GM23338 (cell line): ENCODE results near the gene LOXHD1. TPM values are rescaled to one million over a fixed set of nuclear protein-coding genes. Genes with fewer than 3 reads are reported as not detected.

Experiments
- ATAC-seq: fragments of 200-7000 bp; cut with Tn5 transposase; 3 replicates; pipeline ENCODE4 v1.9.1; 2020
- DNase-seq: peaks from one replicate; pipeline ENCODE4 v3.0.0-alpha.2; 2015; ENCODE audit warnings: low spot score
- H2AFZ ChIP-seq: fragments of 200-600 bp; sonication (generic); 2 replicates; pipeline ENCODE4 v1.8.0; 2016; ENCODE audit warnings: antibody characterized with exemption, mild to moderate bottlenecking, moderate library complexity
- H3F3A ChIP-seq: fragments of 200-600 bp; sonication (generic); replicated peaks from 2 replicates; pipeline ENCODE4 v1.8.0; 2017; ENCODE audit warnings: antibody characterized with exemption, mixed run types, low read depth
- H3K27ac ChIP-seq: fragments of 200-600 bp; sonication (generic); 2 replicates; pipeline ENCODE4 v1.6.1; 2016; ENCODE audit warnings: low read depth
- H3K27me3 ChIP-seq: fragments of 200-600 bp; sonication (generic); 2 replicates; pipeline ENCODE4 v1.8.0; 2016; ENCODE audit warnings: mild to moderate bottlenecking, mixed run types, moderate library complexity; ENCODE audit not compliant: insufficient read depth
- H3K36me3 ChIP-seq: fragments of 200-600 bp; sonication (generic); 2 replicates; pipeline ENCODE4 v1.8.0; 2016; ENCODE audit warnings: mild to moderate bottlenecking; ENCODE audit not compliant: insufficient read depth
- H3K4me1 ChIP-seq: fragments of 200-600 bp; sonication (generic); 2 replicates; pipeline ENCODE4 v1.8.0; 2016; ENCODE audit warnings: mild to moderate bottlenecking, moderate library complexity; ENCODE audit not compliant: insufficient read depth
- H3K4me2 ChIP-seq: fragments of 200-600 bp; sonication (generic); 2 replicates; pipeline ENCODE4 v1.7.1; 2017; ENCODE audit warnings: mixed run types
- H3K4me3 ChIP-seq: fragments of 200-600 bp; sonication (generic); 2 replicates; pipeline ENCODE4 v1.6.1; 2016; ENCODE audit warnings: mixed run types
- H3K79me2 ChIP-seq: fragments of 200-600 bp; sonication (generic); replicated peaks from 2 replicates; pipeline ENCODE4 v1.8.0; 2017; ENCODE audit warnings: mild to moderate bottlenecking; ENCODE audit not compliant: insufficient read depth
- H3K9me2 ChIP-seq: fragments of 200-600 bp; sonication (generic); 2 replicates; pipeline ENCODE4 v1.8.0; 2017; ENCODE audit not compliant: insufficient read depth
- H4K20me1 ChIP-seq: fragments of 200-600 bp; sonication (generic); replicated peaks from 2 replicates; pipeline ENCODE4 v1.8.0; 2017; ENCODE audit warnings: mild to moderate bottlenecking; ENCODE audit not compliant: insufficient read depth
- H3K27ac Mint-ChIP-seq: 2 replicates; pipeline ENCODE4 v1.8.0; 2020; ENCODE audit warnings: inconsistent platforms, mild to moderate bottlenecking, moderate library complexity, mixed read lengths
- H3K27me3 Mint-ChIP-seq: 3 replicates; pipeline ENCODE4 v1.8.0; 2022; ENCODE audit warnings: low read depth, mild to moderate bottlenecking, moderate library complexity, mixed read lengths, inconsistent platforms; ENCODE audit not compliant: insufficient read depth, poor library complexity
- H3K36me3 Mint-ChIP-seq: 3 replicates; pipeline ENCODE4 v1.8.0; 2021; ENCODE audit warnings: low read depth, mild to moderate bottlenecking, inconsistent platforms, moderate library complexity, mixed read lengths
- H3K4me1 Mint-ChIP-seq: 3 replicates; pipeline ENCODE4 v1.8.0; 2020; ENCODE audit warnings: mild to moderate bottlenecking, inconsistent platforms, mixed read lengths
- H3K4me3 Mint-ChIP-seq: 3 replicates; pipeline ENCODE4 v1.8.0; 2021; ENCODE audit warnings: moderate library complexity, mild to moderate bottlenecking, inconsistent platforms, mixed read lengths
- H3K9me3 Mint-ChIP-seq: 3 replicates; pipeline ENCODE4 v1.8.0; 2020; ENCODE audit warnings: moderate library complexity, mild to moderate bottlenecking, inconsistent platforms, mixed read lengths
- EZH2 ChIP-seq: fragments of 200-600 bp; sonication (generic); IDR thresholded peaks from one replicate; pipeline ENCODE4 v1.8.0; 2017; ENCODE audit warnings: antibody characterized with exemption, mild to moderate bottlenecking, low read depth; ENCODE audit not compliant: unreplicated experiment
- EZH2phosphoT487 ChIP-seq: fragments of 200-600 bp; sonication (generic); IDR thresholded peaks from one replicate; pipeline ENCODE4 v1.8.1; 2018; ENCODE audit warnings: antibody characterized with exemption; ENCODE audit not compliant: unreplicated experiment
- NANOG ChIP-seq: IDR thresholded peaks from 2 replicates; pipeline ENCODE4 v1.6.1; 2016; ENCODE audit warnings: antibody characterized with exemption, borderline replicate concordance
- STAT1 ChIP-seq: IDR thresholded peaks from one replicate; pipeline ENCODE4 v1.6.1; 2016; ENCODE audit warnings: antibody characterized with exemption; ENCODE audit not compliant: unreplicated experiment
- ZNF114 ChIP-seq: fragments of 250-450 bp; sonication (Bioruptor Pico); IDR thresholded peaks from 2 replicates; pipeline ENCODE4 v1.5.0; 2020; ENCODE audit warnings: mild to moderate bottlenecking, moderate library complexity
- ZNF331 ChIP-seq: fragments of 250-450 bp; sonication (Bioruptor Pico); IDR thresholded peaks from 2 replicates; pipeline ENCODE4 v1.5.0; 2020; ENCODE audit warnings: low read depth, mild to moderate bottlenecking, moderate library complexity
- ZNF462 ChIP-seq: fragments of 250-450 bp; sonication (Bioruptor Pico); IDR thresholded peaks from 2 replicates; pipeline ENCODE4 v1.5.0; 2020; ENCODE audit warnings: mild to moderate bottlenecking, moderate library complexity
- polyA plus RNA-seq: library from polyadenylated mRNA; unstranded; fragments of >200 nt; fragmentation: Nextera tagmentation; extraction: Ambion mirVana; gene quantifications from 2 replicates; pipeline ENCODE4 v1.2.1, GENCODE V29; 2016
- total RNA-seq: library from RNA; depleted of rRNA; stranded (reverse); fragments of >200 nt; shearing (Covaris generic); gene quantifications from 2 replicates; pipeline ENCODE4 v1.2.3, GENCODE V29; 2014
- TF ChIP-seq, protein P1 (sequence below), 2 experiments: fragments of 200-600 bp in 1 of 2; sonication (generic) in 1 of 2; conservative IDR thresholded peaks; 2 replicates each; pipeline versions ENCODE4 v1.5.1 to v1.6.1; 2016 to 2017; ENCODE audit warnings: antibody characterized with exemption in 2 of 2, low read depth in 2 of 2, mild to moderate bottlenecking in 2 of 2, moderate library complexity in 1 of 2
- TF ChIP-seq, protein P2 (sequence below): IDR thresholded peaks from one replicate; pipeline ENCODE4 v1.6.1; 2018; ENCODE audit warnings: antibody characterized with exemption; ENCODE audit not compliant: unreplicated experiment

LOXHD1 gene
- total and polyA plus RNA-seq, 2 experiments from 2014 or later, result 0.17 TPM; not detected in 1

DNA sequence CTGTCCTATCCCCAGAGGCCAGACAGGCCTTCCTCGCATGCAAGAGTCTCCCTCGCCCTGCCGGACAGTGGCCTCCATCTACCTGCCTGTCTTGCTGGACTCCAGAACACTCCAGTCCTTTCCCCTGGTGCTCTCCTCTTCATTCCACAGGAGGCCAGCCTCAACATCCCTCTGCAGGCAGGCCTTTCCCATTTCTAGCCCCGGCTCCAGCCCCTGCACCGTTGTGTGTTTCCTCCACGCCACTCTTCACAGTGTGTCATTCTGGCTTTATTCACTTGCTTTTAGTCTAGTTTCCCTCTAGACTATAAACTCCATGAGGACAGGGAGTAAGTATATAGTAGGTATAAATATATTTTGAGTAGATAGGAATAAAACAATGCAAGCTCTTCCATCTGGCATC lies 81.2 kb downstream of the LOXHD1 start:
- Mint-ChIP-seq H3K9me3 (peaks cover 7% of the 10 kb centered on the region), H3K27me3 (peaks cover 10% of the 10 kb centered on the region), H3K4me1 (no peaks in the 10 kb centered on the region), H3K27ac (no peak overlapping the region), H3K36me3 (no peaks in the 10 kb centered on the region), H3K4me3 (no peak overlapping the region)
- DNase-seq, result no peak
- TF ChIP-seq EZH2phosphoT487 (no peak), NANOG (no peak), EZH2 (no peak), STAT1 (no peak), ZNF331 (no peak)
- TF ChIP-seq, protein P1, sequence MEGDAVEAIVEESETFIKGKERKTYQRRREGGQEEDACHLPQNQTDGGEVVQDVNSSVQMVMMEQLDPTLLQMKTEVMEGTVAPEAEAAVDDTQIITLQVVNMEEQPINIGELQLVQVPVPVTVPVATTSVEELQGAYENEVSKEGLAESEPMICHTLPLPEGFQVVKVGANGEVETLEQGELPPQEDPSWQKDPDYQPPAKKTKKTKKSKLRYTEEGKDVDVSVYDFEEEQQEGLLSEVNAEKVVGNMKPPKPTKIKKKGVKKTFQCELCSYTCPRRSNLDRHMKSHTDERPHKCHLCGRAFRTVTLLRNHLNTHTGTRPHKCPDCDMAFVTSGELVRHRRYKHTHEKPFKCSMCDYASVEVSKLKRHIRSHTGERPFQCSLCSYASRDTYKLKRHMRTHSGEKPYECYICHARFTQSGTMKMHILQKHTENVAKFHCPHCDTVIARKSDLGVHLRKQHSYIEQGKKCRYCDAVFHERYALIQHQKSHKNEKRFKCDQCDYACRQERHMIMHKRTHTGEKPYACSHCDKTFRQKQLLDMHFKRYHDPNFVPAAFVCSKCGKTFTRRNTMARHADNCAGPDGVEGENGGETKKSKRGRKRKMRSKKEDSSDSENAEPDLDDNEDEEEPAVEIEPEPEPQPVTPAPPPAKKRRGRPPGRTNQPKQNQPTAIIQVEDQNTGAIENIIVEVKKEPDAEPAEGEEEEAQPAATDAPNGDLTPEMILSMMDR (conservative IDR thresholded peaks at IDR 0.05; ENCODE audit: low read depth in 2 of 2), result no peak
- TF ChIP-seq, protein P2, sequence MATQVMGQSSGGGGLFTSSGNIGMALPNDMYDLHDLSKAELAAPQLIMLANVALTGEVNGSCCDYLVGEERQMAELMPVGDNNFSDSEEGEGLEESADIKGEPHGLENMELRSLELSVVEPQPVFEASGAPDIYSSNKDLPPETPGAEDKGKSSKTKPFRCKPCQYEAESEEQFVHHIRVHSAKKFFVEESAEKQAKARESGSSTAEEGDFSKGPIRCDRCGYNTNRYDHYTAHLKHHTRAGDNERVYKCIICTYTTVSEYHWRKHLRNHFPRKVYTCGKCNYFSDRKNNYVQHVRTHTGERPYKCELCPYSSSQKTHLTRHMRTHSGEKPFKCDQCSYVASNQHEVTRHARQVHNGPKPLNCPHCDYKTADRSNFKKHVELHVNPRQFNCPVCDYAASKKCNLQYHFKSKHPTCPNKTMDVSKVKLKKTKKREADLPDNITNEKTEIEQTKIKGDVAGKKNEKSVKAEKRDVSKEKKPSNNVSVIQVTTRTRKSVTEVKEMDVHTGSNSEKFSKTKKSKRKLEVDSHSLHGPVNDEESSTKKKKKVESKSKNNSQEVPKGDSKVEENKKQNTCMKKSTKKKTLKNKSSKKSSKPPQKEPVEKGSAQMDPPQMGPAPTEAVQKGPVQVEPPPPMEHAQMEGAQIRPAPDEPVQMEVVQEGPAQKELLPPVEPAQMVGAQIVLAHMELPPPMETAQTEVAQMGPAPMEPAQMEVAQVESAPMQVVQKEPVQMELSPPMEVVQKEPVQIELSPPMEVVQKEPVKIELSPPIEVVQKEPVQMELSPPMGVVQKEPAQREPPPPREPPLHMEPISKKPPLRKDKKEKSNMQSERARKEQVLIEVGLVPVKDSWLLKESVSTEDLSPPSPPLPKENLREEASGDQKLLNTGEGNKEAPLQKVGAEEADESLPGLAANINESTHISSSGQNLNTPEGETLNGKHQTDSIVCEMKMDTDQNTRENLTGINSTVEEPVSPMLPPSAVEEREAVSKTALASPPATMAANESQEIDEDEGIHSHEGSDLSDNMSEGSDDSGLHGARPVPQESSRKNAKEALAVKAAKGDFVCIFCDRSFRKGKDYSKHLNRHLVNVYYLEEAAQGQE, result no peak
- H3F3A ChIP-seq, result no peaks in the 10 kb centered on the region
- no peaks in the 10 kb centered on the region for H4K20me1 ChIP-seq
- no peak overlapping the region for H2AFZ ChIP-seq
- no peak overlapping the region for H3K4me3 ChIP-seq
- H3K4me2 ChIP-seq, result no peak overlapping the region
- 0 out of 2 replicates have a peak, but pooled peaks cover 5% of the 10 kb centered on the region for H3K9me2 ChIP-seq
- ATAC-seq, result no peak
- H3K27ac ChIP-seq, result no peak overlapping the region
- no peaks in the 10 kb centered on the region for H3K4me1 ChIP-seq
- H3K27me3 ChIP-seq, result no peaks in the 10 kb centered on the region
- H3K36me3 ChIP-seq, result no peaks in the 10 kb centered on the region
- no peaks in the 10 kb centered on the region for H3K79me2 ChIP-seq

DNA sequence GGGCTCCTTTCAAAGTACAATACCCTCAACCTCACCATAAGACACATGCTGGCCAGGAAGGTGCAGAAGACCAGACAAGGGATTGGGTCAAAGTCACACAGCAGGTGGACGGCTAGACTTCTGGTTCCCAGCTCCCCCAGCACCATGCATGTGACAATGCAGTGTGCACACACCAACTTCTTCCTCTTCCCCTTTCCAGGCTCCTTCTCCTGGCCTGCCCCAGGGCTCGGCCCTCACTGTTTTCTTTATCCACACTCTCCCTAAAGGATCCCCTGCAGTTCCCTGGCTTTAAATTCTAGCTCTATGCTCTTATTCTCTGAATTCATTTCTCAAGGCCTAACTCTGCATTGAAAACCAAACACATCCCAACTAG lies 82.3 kb downstream of the LOXHD1 start:
- Mint-ChIP-seq H3K27me3 (peaks cover 9% of the 10 kb centered on the region), H3K27ac (no peak overlapping the region; the same call in 1 of the 2 replicates), H3K4me3 (no peak overlapping the region), H3K4me1 (no peaks in the 10 kb centered on the region), H3K36me3 (no peaks in the 10 kb centered on the region), H3K9me3 (no peaks in the 10 kb centered on the region; the same call in 2 of the 3 replicates)
- H3K27ac ChIP-seq, result no peak overlapping the region
- no peak for TF ChIP-seq ZNF462 (CRISPR knock-in tag)
- no peak for TF ChIP-seq ZNF114 (CRISPR knock-in tag)
- H3K4me1 ChIP-seq, result no peaks in the 10 kb centered on the region
- no peaks in the 10 kb centered on the region for H3K9me2 ChIP-seq
- no peaks in the 10 kb centered on the region for H4K20me1 ChIP-seq
- H3K27me3 ChIP-seq, result no peaks in the 10 kb centered on the region
- H2AFZ ChIP-seq, result no peak overlapping the region
- no peak overlapping the region for H3K4me3 ChIP-seq
- no peaks in the 10 kb centered on the region for H3F3A ChIP-seq
- H3K79me2 ChIP-seq, result no peaks in the 10 kb centered on the region
- no peaks in the 10 kb centered on the region for H3K36me3 ChIP-seq
- no peak for ATAC-seq
- no peak for DNase-seq
- H3K4me2 ChIP-seq, result no peak overlapping the region
